HG03108 (cell line): Measurements from ENCODE around the gene CDHR1.

Experiments used
- ATAC-seq: cut with Tn5 transposase; IDR thresholded peaks from one replicate; pipeline ENCODE4 v1.9.1; 2021; ENCODE audit warnings: moderate library complexity; ENCODE audit not compliant: unreplicated experiment

CDHR1 gene

GRCh38 chr10:84225427-84226173 is 31.3 kb downstream of the CDHR1 start, which contains the start of gene LRIT2:
LRIT2 (minus strand) TSS chr10:84225544; CDS start chr10:84225520, 24 bp downstream.
- ATAC-seq = no peak

GRCh38 chr10:84226616-84227015 is 32.3 kb downstream of the CDHR1 start:
- ATAC-seq = no peak

- no peak for ATAC-seq
Measured at GRCh38 chr10:84227810-84228209, 33.5 kb downstream of the CDHR1 start.

GRCh38 chr10:84230359-84230758 is 36.0 kb downstream of the CDHR1 start:
- no peak for ATAC-seq

DNA sequence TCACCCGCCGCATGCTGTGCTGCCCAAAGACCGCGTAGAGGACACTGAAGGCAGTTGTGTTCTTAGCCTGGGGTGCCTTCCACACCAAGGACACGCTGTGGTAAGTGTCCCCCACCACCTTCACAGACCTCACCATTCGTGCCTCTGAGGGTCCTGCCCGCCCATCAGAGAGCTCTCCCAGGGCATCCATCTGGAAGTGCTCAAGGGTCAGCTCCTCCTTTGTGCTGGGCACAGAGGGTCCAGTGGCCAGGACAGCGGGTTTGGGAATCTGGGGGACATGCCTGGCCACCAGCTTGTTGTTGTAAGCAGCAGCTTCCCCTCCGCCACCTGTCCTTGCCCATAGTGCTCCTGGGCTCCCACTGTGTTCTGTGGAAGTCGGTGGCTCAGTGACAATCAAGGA is 38.0 kb downstream of the CDHR1 start:
- no peak for ATAC-seq

DNA sequence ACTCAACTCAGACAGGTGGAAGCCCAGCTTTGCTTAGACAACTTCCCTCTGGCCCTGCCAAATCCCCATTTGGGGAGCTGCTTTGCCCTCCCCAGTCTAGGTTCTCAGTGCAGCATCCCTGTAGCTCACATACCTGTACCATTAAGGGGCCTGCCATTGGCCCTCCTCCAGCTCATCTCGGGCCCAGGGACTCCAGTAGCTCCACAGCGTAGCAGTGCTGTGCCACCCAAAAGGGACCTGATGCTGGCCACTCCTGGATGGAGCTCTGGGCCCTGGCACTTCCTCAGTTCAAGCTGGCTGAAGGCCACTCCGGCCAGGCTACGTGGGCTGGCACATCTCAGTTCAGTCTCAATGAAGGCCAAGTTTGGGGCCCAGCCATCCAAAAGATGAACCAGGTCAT is 39.6 kb downstream of the CDHR1 start:
- ATAC-seq = no peak

DNA sequence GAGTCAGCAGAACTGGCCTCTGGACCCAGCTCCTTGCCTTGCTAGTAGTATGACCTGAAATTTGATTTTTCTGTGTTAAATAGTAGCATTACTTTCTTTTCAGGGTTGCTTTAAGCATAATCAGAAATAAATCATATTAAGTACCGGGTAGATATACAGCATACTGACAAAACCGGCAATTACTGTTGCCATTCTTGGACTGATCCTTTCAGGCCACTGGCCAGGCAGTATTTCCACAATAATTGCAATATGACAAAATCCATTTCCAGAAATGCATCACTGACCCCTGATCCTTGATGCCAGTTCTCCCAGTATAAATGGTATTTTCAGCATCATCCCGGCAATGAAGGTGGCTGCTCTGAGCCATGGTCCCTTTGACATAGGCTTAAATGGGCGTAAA is 40.1 kb downstream of the CDHR1 start:
- no peak for ATAC-seq

DNA sequence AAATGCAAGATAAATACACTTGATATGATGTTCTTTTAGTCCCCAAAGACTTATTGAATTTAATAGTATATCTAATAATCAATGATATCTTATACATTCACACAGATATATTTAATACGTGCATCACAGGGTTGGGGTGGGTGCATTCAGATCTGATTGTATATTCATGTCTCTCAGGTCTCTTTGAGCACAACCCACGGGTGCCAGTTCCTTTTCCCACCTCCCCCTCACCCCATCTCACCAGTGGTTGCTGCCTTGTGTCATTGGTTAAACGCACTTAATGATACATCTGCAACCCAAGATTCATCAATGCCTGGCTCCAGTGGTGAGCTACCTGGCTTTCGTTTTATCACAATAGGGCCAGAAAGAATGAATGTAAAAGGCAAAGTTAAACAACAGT is 40.8 kb downstream of the CDHR1 start:
- no peak for ATAC-seq

DNA sequence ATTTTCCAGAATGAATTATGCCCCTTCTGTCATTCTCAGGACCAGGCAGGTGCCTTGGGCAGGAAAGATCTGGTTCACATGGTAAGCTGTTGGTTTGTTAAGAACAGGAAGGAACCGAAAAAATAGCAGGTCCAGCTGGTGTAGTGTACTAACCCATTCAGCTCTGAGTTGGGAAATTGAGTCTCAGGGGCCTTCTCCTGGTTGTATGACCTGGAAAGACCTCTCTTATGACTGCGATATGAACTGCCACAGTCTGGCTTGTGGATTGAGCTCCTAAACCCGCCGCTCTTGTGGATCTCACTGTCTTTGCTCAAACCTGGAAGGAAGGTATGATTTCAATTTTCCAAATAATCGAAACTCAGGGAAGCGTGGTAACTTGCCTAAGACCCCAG is 42.5 kb downstream of the CDHR1 start:
- no peak for ATAC-seq

- no peak for ATAC-seq
Measured at GRCh38 chr10:84237199-84238051, 43.1 kb downstream of the CDHR1 start.

DNA sequence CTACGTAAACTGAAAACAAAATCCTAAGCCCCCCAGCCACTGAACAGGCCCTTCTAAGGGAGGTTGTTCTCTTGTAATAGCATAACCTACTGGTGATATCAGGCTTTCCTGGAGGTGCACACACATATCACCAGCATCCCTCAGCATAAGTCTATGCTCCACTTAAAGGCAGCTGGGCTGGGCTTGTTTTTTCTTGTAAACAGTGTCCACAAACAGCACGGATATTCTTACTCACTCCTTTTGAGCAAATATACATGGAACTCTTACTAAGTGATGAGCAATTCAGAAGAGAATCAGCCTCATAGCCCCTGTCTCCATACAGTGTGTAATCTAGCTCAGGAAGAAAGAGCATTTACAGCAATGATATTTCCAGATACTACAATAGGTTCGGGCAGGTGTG is 44.6 kb downstream of the CDHR1 start:
- no peak for ATAC-seq

DNA sequence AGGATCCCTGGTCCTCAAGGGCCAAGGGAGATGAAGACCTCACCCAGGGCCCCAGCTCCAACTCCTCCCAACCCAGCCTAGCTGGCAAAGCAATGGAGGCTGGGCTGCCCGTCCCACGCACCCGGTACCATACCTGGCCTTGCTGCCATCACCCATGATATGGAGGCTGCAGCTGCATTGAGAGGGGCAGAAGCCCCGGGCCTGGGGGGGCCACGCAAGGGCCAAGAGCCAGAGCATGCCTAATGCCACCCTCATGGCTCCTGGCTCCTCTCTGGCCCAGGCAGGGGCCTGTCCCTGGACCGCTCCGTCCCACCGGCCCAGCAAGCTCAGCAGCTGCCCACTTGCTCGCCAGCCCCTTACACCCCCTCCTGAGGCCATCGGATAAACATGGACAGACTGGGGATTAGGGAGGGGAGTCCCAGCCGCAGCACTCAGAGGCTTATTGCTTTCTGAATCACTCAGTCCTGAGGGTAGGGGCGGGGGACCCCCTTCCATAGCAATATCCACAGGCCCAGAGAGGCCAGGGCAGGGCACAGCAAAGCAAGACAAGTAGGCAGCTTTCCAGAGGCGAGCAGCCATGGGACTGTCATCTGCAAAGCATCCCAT is 47.0 kb downstream of the CDHR1 start, which contains the start of gene LRIT1:
TSS of gene LRIT1 (minus strand) at position 362 of the 606 bp plus-strand sequence. CDS start at position 255, 107 bp downstream.
- no peak for ATAC-seq

DNA sequence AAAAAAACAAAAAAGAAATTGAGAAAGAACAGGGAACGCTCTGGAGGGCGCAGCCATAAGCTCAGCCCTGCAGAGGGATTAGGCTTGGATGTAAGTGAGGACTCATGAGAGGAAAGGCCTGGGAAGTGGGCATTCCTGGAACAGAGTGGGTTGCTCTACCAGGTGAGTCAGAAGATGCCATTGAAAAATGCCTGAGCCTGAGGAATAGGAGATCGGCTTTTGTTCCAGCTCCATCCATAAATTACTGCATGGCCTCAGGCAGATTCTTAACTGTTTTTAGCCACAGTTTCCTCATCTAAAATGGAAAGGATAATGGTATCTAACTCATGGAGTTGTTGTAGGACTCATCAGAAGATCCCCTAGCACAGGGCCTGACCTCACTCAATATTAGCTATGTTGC is 49.4 kb downstream of the CDHR1 start:
- ATAC-seq = no peak

- ATAC-seq = no peak
Measured at GRCh38 chr10:84244651-84245270, 50.4 kb downstream of the CDHR1 start, which contains the start of gene RGR. RGR (plus strand) TSS chr10:84245053; CDS start chr10:84245091, 38 bp downstream.

DNA sequence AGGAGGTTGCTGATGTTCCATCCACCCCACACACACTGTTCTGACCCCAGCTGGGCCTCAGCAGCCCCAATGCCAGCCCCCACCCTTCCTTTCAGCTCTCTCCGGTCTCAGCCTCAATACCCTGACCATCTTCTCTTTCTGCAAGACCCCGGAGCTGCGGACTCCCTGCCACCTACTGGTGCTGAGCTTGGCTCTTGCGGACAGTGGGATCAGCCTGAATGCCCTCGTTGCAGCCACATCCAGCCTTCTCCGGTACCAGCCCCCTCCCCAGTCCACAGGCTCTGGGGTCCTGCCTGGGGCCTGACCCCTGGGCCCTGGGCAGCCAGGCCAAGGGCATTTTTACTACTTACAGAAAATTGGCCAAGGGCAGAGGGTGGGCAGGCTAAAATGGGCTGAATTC is 53.2 kb downstream of the CDHR1 start:
- no peak for ATAC-seq

DNA sequence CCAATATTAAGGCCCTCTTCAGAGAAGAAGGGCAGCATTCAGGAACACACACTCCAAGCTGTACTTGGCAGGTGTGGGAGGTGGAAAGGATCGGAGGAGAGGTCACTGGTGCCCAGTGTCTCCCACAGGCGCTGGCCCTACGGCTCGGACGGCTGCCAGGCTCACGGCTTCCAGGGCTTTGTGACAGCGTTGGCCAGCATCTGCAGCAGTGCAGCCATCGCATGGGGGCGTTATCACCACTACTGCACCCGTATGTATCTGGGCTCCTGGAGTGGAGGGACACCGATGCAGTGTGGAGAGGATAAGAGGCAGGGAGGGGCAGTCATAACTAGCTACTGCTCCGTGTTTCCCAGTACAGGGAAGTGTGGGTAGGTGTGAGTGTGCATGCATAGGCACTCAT is 54.5 kb downstream of the CDHR1 start:
- no peak for ATAC-seq

GRCh38 chr10:84254552-84255478 is 60.5 kb downstream of the CDHR1 start:
- no peak for ATAC-seq

DNA sequence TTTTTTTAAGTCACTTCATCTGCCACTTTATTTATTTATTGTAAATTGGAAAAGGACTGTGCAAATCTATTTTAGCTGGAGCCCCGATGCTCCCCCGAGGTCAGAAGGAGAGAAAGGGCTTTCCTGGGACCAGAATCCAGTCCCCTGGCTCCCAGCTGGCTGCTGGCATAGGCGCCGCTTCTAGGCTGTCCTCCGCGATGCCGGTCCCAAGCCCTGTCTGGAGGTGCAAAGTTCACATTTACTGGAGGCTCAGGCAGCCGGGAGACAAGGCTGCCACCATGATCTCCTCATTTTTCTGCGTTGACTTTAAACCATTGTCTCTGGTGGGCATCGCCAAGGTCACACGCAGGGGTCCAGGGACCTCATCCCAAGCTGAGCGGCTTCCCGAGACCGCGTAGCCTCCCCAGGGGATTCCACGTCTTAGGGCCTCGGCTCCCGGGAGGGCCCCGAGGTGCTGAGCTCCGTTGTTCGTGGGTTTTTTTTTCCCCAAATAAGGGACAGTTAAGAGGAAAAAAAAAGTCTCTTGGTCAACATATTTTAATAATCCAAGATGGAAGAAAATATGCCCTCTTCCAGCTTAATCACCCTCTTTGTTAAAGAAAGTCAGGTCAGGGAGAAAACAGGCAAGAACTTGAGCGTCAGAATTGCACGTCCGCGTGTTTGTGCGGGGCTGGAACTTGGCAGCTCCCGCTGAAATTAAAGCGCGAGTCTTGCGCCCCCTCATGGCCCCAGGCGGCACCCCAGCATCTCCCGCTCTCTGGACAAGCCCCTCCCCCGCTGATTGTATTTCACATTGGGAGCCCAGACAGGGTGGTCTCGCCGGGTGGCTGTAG is 62.4 kb downstream of the CDHR1 start:
- no peak for ATAC-seq

GRCh38 chr10:84257343-84258020 is 63.1 kb downstream of the CDHR1 start:
- no peak for ATAC-seq
